HCT116 (cell line): ENCODE measurements around the gene C1QTNF2. TPM values are rescaled to one million over a fixed set of nuclear protein-coding genes. Genes with fewer than 3 reads are reported as not detected.

Experiments used
- ATAC-seq: fragments of 200-7000 bp; cut with Tn5 transposase; 2 replicates; pipeline ENCODE4 v1.9.1; 2020; ENCODE audit warnings: mild to moderate bottlenecking, moderate library complexity
- BruUV-seq: library from RNA; stranded (reverse); fragments of 400-500 nt; replicated peaks from 2 replicates; lab custom pipeline; 2021; lab: Mats Ljungman, UMichigan
- CTCF ChIA-PET: fragments of 300-600 bp; sonication (Branson Sonifier 250); formaldehyde crosslinking; loops from one replicate; lab custom pipeline; 2021; ENCODE audit warnings: antibody characterized with exemption; lab: Charles Lee
- POLR2A ChIA-PET: fragments of 300-600, 350-600 bp; sonication (Branson Sonifier 250); formaldehyde crosslinking; loops from one replicate; lab custom pipeline; 2021; ENCODE audit warnings: antibody characterized with exemption; lab: Charles Lee
- RAD21 ChIA-PET, 2 experiments: fragments of 300-600 bp; sonication (Branson Sonifier 250); formaldehyde crosslinking; loops; one replicate each; lab custom pipeline; 2023; ENCODE audit warnings: low total read pairs in 2 of 2; ENCODE audit not compliant: uncharacterized antibody in 2 of 2, unreplicated experiment in 2 of 2, low non-redundant PET in 1 of 2; lab: Charles Lee
- DNase-seq: peaks from one replicate; pipeline ENCODE4 v3.0.0-alpha.2; 2010; ENCODE audit warnings: low read depth, low spot score
- H2AFZ ChIP-seq: fragments of 200-600 bp; shearing (Covaris generic), sonication (generic); 2 replicates; pipeline ENCODE4 v1.6.1; 2017; ENCODE audit warnings: low read depth, mixed run types, mixed read lengths, antibody characterized with exemption, low read length; ENCODE audit not compliant: poor library complexity, severe bottlenecking
- H3K27ac ChIP-seq: 2 replicates; pipeline ENCODE4 v1.5.1; 2012; ENCODE audit warnings: low read depth, low read length
- H3K27me3 ChIP-seq: fragments of 200-600 bp; sonication (generic); 2 replicates; pipeline ENCODE4 v1.6.1; 2016; ENCODE audit warnings: mixed run types, low read length, mixed read lengths; ENCODE audit not compliant: insufficient read depth
- H3K36me3 ChIP-seq, 2 experiments: fragments of 200-500 bp in 1 of 2; fragments of 200-600 bp in 1 of 2; sonication (Bioruptor generic) in 1 of 2; sonication (generic) in 1 of 2; 2 replicates each; pipeline versions ENCODE4 v1.5.1 to v1.6.1; 2014 to 2016; ENCODE audit warnings: low read length in 2 of 2, inconsistent platforms in 1 of 2, mixed read lengths in 1 of 2, mixed run types in 1 of 2; ENCODE audit not compliant: insufficient read depth in 2 of 2, control insufficient read depth in 1 of 2
- H3K4me1 ChIP-seq, 2 experiments: fragments of 200-600 bp in 1 of 2; sonication (generic) in 1 of 2; 2 replicates each; pipeline versions ENCODE4 v1.5.1 to v1.6.1; 2012 to 2017; ENCODE audit warnings: low read length in 2 of 2, inconsistent platforms in 1 of 2, mild to moderate bottlenecking in 1 of 2, mixed read lengths in 1 of 2, mixed run types in 1 of 2, moderate library complexity in 1 of 2; ENCODE audit not compliant: insufficient read depth in 2 of 2, control insufficient read depth in 1 of 2
- H3K4me2 ChIP-seq: fragments of 200-600 bp; sonication (generic); 2 replicates; pipeline ENCODE4 v1.6.1; 2017; ENCODE audit warnings: mixed run types, low read length, mixed read lengths
- H3K4me3 ChIP-seq, 2 experiments: fragments of 200-600 bp in 1 of 2; sonication (generic) in 1 of 2; replicated peaks in 1 of 2; 2 replicates each; pipeline ENCODE4 v1.5.1; 2011 to 2016; ENCODE audit warnings: low read length in 2 of 2, control low read depth in 1 of 2, low read depth in 1 of 2, mild to moderate bottlenecking in 1 of 2, mixed read lengths in 1 of 2, mixed run types in 1 of 2
- H3K79me2 ChIP-seq: fragments of 200-600 bp; sonication (generic); 2 replicates; pipeline ENCODE4 v1.6.1; 2017; ENCODE audit warnings: mild to moderate bottlenecking, mixed run types, low read length, moderate library complexity, mixed read lengths; ENCODE audit not compliant: insufficient read depth
- H3K9ac ChIP-seq: fragments of 200-600 bp; sonication (generic); 2 replicates; pipeline ENCODE4 v1.6.1; 2016; ENCODE audit warnings: low read length, mixed read lengths
- H3K9me2 ChIP-seq: fragments of 200-600 bp; sonication (generic), shearing (Covaris generic); 2 replicates; pipeline ENCODE4 v1.6.1; 2017; ENCODE audit warnings: mixed run types, mild to moderate bottlenecking, moderate library complexity; ENCODE audit not compliant: insufficient read depth
- H3K9me3 ChIP-seq, 2 experiments: fragments of 200-500 bp in 1 of 2; fragments of 200-600 bp in 1 of 2; sonication (Bioruptor generic) in 1 of 2; sonication (generic) in 1 of 2; 2 replicates each; pipeline ENCODE4 v1.6.1; 2014 to 2017; ENCODE audit warnings: low read length in 2 of 2, mixed read lengths in 2 of 2, inconsistent platforms in 1 of 2, low read depth in 1 of 2, mild to moderate bottlenecking in 1 of 2, mixed run types in 1 of 2, moderate library complexity in 1 of 2; ENCODE audit not compliant: control insufficient read depth in 1 of 2, insufficient read depth in 1 of 2
- H4K20me1 ChIP-seq: fragments of 200-600 bp; sonication (generic), shearing (Covaris generic); 2 replicates; pipeline ENCODE4 v1.6.1; 2017; ENCODE audit warnings: mixed run types, mild to moderate bottlenecking, moderate library complexity; ENCODE audit not compliant: insufficient read depth
- CBX3 ChIP-seq: IDR thresholded peaks from 2 replicates; pipeline ENCODE4 v1.6.1; 2012; ENCODE audit warnings: low read depth
- CEBPB ChIP-seq: IDR thresholded peaks from 2 replicates; pipeline ENCODE4 v1.6.1; 2012; ENCODE audit warnings: low read depth
- EGR1 ChIP-seq: IDR thresholded peaks from 2 replicates; pipeline ENCODE4 v1.6.1; 2012; ENCODE audit warnings: low read depth
- EZH2 ChIP-seq: fragments of 200-600 bp; sonication (generic); IDR thresholded peaks from 2 replicates; pipeline ENCODE4 v1.6.1; 2017; ENCODE audit warnings: antibody characterized with exemption, mixed run types
- EZH2phosphoT487 ChIP-seq: fragments of 200-600 bp; IDR thresholded peaks from 2 replicates; pipeline ENCODE4 v1.6.1; 2018; ENCODE audit warnings: antibody characterized with exemption, borderline replicate concordance
- FOSL1 ChIP-seq: IDR thresholded peaks from 2 replicates; pipeline ENCODE4 v1.6.1; 2012; ENCODE audit warnings: low read depth
- JUND ChIP-seq: IDR thresholded peaks from 2 replicates; pipeline ENCODE4 v1.6.1; 2012
- POLR2A ChIP-seq: IDR thresholded peaks from 2 replicates; pipeline ENCODE4 v1.7.0; 2011; ENCODE audit warnings: borderline replicate concordance; ENCODE audit not compliant: insufficient read depth, insufficient read length; ENCODE audit errors: extremely low read depth
- POLR2AphosphoS5 ChIP-seq: IDR thresholded peaks from 2 replicates; pipeline ENCODE4 v1.6.1; 2011; ENCODE audit warnings: mild to moderate bottlenecking, low read depth, low read length, moderate library complexity
- RAD21 ChIP-seq: IDR thresholded peaks from 2 replicates; pipeline ENCODE4 v1.6.1; 2012; ENCODE audit warnings: low read depth, mild to moderate bottlenecking
- REST ChIP-seq: IDR thresholded peaks from 2 replicates; pipeline ENCODE4 v1.6.1; 2012; ENCODE audit warnings: low read depth
- SIN3A ChIP-seq: IDR thresholded peaks from 2 replicates; pipeline ENCODE4 v1.6.1; 2012; ENCODE audit warnings: low read depth
- SP1 ChIP-seq: IDR thresholded peaks from 2 replicates; pipeline ENCODE4 v1.6.1; 2012; ENCODE audit warnings: low read depth
- SRF ChIP-seq: IDR thresholded peaks from 2 replicates; pipeline ENCODE4 v1.6.1; 2012; ENCODE audit warnings: low read depth
- YY1 ChIP-seq: IDR thresholded peaks from 2 replicates; pipeline ENCODE4 v1.6.1; 2011; ENCODE audit warnings: low read length, low read depth, moderate library complexity, mild to moderate bottlenecking; ENCODE audit not compliant: insufficient replicate concordance; ENCODE audit errors: extremely low read depth
- ZBTB33 ChIP-seq: IDR thresholded peaks from 2 replicates; pipeline ENCODE4 v1.6.1; 2011; ENCODE audit warnings: mild to moderate bottlenecking, low read length, moderate library complexity; ENCODE audit not compliant: insufficient replicate concordance; ENCODE audit errors: extremely low read depth
- ZNF274 ChIP-seq: fragments of 200-500 bp; sonication (Bioruptor generic); IDR thresholded peaks from 2 replicates; pipeline ENCODE4 v1.6.1; 2014; ENCODE audit warnings: mild to moderate bottlenecking, low read depth, low read length, inconsistent platforms
- intact Hi-C: fragments of 100-400 bp; cut with micrococcal nuclease; formaldehyde crosslinking; loops from 2 replicates; pipeline ENCODE4 v1.10.0; 2022
- total RNA-seq: library from RNA; stranded (reverse); gene quantifications from one replicate; pipeline ENCODE4 v1.2.1, GENCODE V29; 2021; ENCODE audit not compliant: unreplicated experiment
- TF ChIP-seq, protein P1 (sequence below), 3 experiments: fragments of 200-600 bp in 1 of 3; sonication (generic) in 1 of 3; IDR thresholded peaks in 2 of 3; conservative IDR thresholded peaks in 1 of 3; 2 replicates each; pipeline ENCODE4 v1.5.1; 2012 to 2017; ENCODE audit warnings: low read depth in 2 of 3, low read length in 2 of 3, antibody characterized with exemption in 1 of 3, borderline replicate concordance in 1 of 3, control low read depth in 1 of 3, mild to moderate bottlenecking in 1 of 3, mixed read lengths in 1 of 3, mixed run types in 1 of 3, moderate library complexity in 1 of 3; ENCODE audit not compliant: insufficient read depth in 1 of 3
- TF ChIP-seq, protein P2 (sequence below): IDR thresholded peaks from 2 replicates; pipeline ENCODE4 v1.6.1; 2012

The C1QTNF2 gene
- total RNA-seq, 1 experiment from 2014 or later, result 0.15 TPM

DNA sequence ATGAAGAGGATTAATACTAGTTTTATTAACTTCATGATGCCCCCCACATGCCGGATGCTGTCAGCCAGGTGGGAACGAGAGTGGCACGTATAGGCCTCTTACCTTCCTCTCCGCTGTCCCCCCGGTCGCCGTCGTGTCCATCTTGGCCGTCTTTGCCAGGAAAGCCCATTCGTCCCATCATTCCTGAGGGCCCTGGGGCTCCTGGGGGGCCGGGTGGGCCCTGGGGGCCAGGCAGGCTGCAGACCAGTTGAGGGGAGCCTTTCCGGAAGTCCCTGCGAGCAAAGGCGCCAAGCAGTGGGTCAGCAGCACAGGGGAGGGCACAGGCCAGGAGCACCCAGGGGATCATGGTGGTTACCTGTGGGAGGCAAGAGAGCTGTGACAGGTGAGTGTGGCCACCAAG lies 15.8 kb downstream of the C1QTNF2 start:
- no peak for ATAC-seq
- Histone ChIP-seq H3K27ac (no peak overlapping the region), H3K4me1 (no peaks in the 10 kb centered on the region), H3K4me2 (no peak overlapping the region), H3K36me3 (no peaks in the 10 kb centered on the region), H3K27me3 (no peaks in the 10 kb centered on the region), H3K9ac (no peak overlapping the region), H3K4me3 (no peak overlapping the region), H3K9me3 (no peaks in the 10 kb centered on the region), H4K20me1 (no peaks in the 10 kb centered on the region), H3K79me2 (no peaks in the 10 kb centered on the region), H2AFZ (no peak overlapping the region), H3K9me2 (no peaks in the 10 kb centered on the region)
- RAD21 ChIA-PET, result no interaction called here
- POLR2A ChIA-PET, result no interaction called here
- intact Hi-C loops, result no loop called here
- no peak for DNase-seq
- CTCF ChIA-PET, result no interaction called here
- no peak for TF ChIP-seq JUND
- no peak for TF ChIP-seq EZH2phosphoT487
- TF ChIP-seq ZBTB33, result no peak
- no peak for TF ChIP-seq YY1
- no peak for TF ChIP-seq FOSL1
- TF ChIP-seq EGR1, result no peak
- no peak for TF ChIP-seq SP1
- no peak for TF ChIP-seq SIN3A
- no peak for TF ChIP-seq CEBPB
- no peak for TF ChIP-seq POLR2A
- TF ChIP-seq, protein P1, sequence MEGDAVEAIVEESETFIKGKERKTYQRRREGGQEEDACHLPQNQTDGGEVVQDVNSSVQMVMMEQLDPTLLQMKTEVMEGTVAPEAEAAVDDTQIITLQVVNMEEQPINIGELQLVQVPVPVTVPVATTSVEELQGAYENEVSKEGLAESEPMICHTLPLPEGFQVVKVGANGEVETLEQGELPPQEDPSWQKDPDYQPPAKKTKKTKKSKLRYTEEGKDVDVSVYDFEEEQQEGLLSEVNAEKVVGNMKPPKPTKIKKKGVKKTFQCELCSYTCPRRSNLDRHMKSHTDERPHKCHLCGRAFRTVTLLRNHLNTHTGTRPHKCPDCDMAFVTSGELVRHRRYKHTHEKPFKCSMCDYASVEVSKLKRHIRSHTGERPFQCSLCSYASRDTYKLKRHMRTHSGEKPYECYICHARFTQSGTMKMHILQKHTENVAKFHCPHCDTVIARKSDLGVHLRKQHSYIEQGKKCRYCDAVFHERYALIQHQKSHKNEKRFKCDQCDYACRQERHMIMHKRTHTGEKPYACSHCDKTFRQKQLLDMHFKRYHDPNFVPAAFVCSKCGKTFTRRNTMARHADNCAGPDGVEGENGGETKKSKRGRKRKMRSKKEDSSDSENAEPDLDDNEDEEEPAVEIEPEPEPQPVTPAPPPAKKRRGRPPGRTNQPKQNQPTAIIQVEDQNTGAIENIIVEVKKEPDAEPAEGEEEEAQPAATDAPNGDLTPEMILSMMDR (IDR thresholded peaks at IDR 0.05 in 2 of 3, conservative IDR thresholded peaks at IDR 0.05 in 1 of 3; ENCODE audit: borderline replicate concordance in 1 of 3, insufficient read depth in 1 of 3, low read depth in 2 of 3, low read length in 2 of 3), result no peak
- no peak for TF ChIP-seq EZH2
- no peak for TF ChIP-seq CBX3
- TF ChIP-seq, protein P2, sequence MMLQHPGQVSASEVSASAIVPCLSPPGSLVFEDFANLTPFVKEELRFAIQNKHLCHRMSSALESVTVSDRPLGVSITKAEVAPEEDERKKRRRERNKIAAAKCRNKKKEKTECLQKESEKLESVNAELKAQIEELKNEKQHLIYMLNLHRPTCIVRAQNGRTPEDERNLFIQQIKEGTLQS, result no peak
- no peak for TF ChIP-seq ZNF274
- TF ChIP-seq REST, result no peak
- TF ChIP-seq RAD21, result no peak
- TF ChIP-seq POLR2AphosphoS5, result no peak
- no peak for TF ChIP-seq SRF
- BruUV-seq, result no TSS peak
